Right cardiac atrium (tissue), 5 donors: ENCODE data around the gene ERMP1. TPM values are rescaled to one million over a fixed set of nuclear protein-coding genes. Genes with fewer than 3 reads are reported as not detected.
"Not testable (repeated sequence)": the region's sequence is repeated elsewhere in the genome, so short reads cannot be mapped to it uniquely, and the experiment has no call there.

ENCODE experiments used
- ATAC-seq, 2 donors: fragments of 200-7000 bp; cut with Tn5 transposase; one replicate each; pipeline versions ENCODE4 v1.8.0 to v1.9.1; 2020; ENCODE audit warnings: moderate library complexity in 2 of 2, mild to moderate bottlenecking in 1 of 2
- DNase-seq, 3 donors: peaks; one replicate each; pipeline ENCODE4 v3.0.0-alpha.2; 2020
- H3K27ac ChIP-seq: one replicate; pipeline ENCODE4 v1.5.1; 2013; ENCODE audit warnings: mild to moderate bottlenecking, low read length, control low read depth, moderate library complexity
- H3K27me3 ChIP-seq: one replicate; pipeline ENCODE4 v1.6.1; 2013; ENCODE audit not compliant: control insufficient read depth, insufficient read depth
- H3K4me1 ChIP-seq: one replicate; pipeline ENCODE4 v1.6.1; 2013; ENCODE audit warnings: low read length; ENCODE audit not compliant: control insufficient read depth, insufficient read depth
- H3K4me3 ChIP-seq: one replicate; pipeline ENCODE4 v1.5.1; 2013; ENCODE audit warnings: low read length, control low read depth
- H3K9me3 ChIP-seq: one replicate; pipeline ENCODE4 v1.6.1; 2013; ENCODE audit warnings: low read length; ENCODE audit not compliant: control insufficient read depth
- whole genome bisulfite sequencing: extraction: QIAGEN DNeasy Blood & Tissue Kit; methylation state at CpG from one replicate; pipeline ENCODE4 v1.1.7; 2013; 5-methylcytosine and 5-hydroxymethylcytosine counted together
- intact Hi-C, 4 donors: fragments of 100-400 bp; cut with DNase I; formaldehyde crosslinking; loops; one replicate each; pipeline versions ENCODE4 v1.11.0 to v1.14.0; 2022 to 2023
- polyA plus RNA-seq: library from polyadenylated mRNA; stranded (reverse); fragments of 200-250 nt; gene quantifications from one replicate; pipeline ENCODE4 v1.2.3, GENCODE V29; 2013
- total RNA-seq, 4 donors: library from RNA; stranded (reverse); fragmentation: NEBNext Ultra II Directional; extraction: Animal tissue kit (Norgen Biotek cat#: 25700); gene quantifications; one replicate each; pipeline ENCODE4 v1.2.1, GENCODE V29; 2021
- donor health status: healthy with polysubstance abuse.
- donor health status: DM: no; HTN: yes; CAD: no.
- donor health status: DM: no; HTN: no; CAD: no.
- donor health status: DM: no; HTN: yes; CAD: no; lungs with severe emphysema.
- donor health status: DM: yes; HTN: yes; CAD: no.

ERMP1 gene
- total and polyA plus RNA-seq, 5 donors: 8.6 to 26.8 (median 20.9) TPM

DNA sequence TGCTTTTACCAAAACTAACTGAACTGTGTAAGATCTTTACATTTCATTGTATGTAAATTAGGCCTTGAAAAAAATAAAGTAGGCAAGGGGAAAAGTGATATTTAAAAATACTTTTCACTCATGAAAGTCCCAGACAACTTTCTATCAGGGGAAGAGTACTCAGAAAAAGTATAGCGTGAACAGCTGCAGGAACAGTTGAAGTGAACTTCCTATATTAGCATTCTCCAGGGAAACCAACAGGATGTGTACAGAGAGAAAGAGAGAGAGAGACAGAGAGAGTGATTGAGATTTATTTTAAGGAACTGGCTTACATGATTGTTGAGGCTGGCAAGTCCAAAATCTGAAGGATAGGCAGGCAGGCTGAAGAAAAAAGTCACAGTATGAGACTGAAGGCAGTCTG lies 42.0 kb downstream of the ERMP1 start:
- Histone ChIP-seq H3K4me1 (peaks cover 5% of the 10 kb centered on the region), H3K27ac (no peak overlapping the region), H3K4me3 (no peak overlapping the region), H3K9me3 (no peaks in the 10 kb centered on the region), H3K27me3 (no peaks in the 10 kb centered on the region)
- ATAC-seq (no peak), DNase-seq (no peak)
- intact Hi-C loops: no loop called here
- 49% methylated on average over 1 of the region's 1 CpG for WGBS

DNA sequence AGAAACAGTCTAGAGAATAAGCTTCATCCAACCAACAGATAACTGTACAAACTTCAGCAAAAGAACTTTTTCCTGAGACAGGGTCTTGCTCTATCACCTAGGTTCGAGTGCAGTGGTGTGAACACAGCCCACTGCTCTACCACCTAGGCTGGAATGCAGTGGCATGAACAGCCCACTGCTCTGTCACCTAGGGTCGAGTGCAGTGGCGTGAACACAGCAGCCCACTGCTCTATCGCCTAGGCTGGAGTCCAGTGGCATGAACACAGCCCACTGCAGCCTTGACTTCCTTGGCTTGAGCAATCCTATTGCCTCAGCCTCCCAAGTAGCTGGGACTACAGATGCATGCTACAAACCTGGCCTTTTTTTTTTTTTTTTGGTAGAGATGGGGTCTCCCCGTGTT lies 43.4 kb downstream of the ERMP1 start:
- no peak overlapping the region for H3K27ac ChIP-seq
- no peaks in the 10 kb centered on the region for H3K9me3 ChIP-seq
- no peak overlapping the region for H3K4me3 ChIP-seq
- H3K27me3 ChIP-seq: no peaks in the 10 kb centered on the region
- WGBS: 91% methylated on average over 5 of the region's 5 CpGs
- no peak for ATAC-seq
- H3K4me1 ChIP-seq: peaks cover 5% of the 10 kb centered on the region
- no peak for DNase-seq
- intact Hi-C loops: no loop called here

DNA sequence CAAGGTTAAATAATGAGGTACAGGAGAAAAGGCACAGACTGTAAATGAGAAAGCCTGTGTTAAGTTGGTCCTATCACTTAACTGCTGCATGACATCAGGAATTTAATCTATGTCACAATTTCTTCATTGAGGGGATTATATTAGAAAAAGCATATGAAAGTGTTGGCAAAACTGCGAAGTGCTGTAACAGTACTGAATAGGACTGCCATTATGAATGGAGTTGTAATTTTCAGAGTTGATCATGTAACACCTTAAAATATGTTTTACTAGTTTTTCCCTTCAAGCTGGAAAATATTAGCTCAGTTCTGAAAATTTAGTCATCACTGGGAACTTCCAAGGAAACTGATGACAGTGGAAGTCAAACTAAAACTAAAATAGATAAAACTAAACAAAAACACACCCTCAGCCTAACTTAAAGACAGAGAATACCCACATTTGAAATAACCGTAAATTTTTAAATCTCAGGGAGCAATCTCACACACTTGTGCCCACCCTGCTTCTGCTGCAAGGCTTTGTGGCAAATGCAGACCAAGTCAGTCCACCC lies 45.1 kb downstream of the ERMP1 start:
- peaks cover 5% of the 10 kb centered on the region for H3K4me1 ChIP-seq
- intact Hi-C loops: no loop called here
- DNase-seq (no peak), ATAC-seq (no peak)
- H3K4me3 ChIP-seq: no peak overlapping the region
- H3K9me3 ChIP-seq: no peaks in the 10 kb centered on the region
- H3K27ac ChIP-seq: no peak overlapping the region
- 90% methylated on average over 2 of the region's 2 CpGs for WGBS
- H3K27me3 ChIP-seq: no peaks in the 10 kb centered on the region

DNA sequence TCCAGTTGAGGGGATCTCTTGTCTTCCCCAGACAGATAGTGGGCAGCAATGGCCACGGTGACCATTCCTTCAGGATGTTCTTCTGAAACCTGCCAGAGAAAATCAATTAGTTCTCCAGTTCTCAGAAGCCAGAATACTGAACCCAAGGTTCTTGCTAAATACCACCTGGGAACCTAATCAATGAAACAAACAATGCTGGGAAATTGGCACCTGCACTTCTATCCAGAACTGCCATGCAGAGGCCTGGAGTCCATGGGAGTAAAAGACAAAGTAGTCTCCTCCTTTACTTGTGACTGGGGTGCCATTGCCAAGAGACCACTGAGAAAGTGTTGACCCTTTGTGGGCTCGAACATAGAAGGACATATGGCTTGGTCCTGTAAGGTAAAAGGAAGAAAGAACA lies 45.7 kb downstream of the ERMP1 start:
- no peaks in the 10 kb centered on the region for H3K9me3 ChIP-seq
- ATAC-seq (no peak), DNase-seq (no peak)
- WGBS: 99% methylated on average over 2 of the region's 2 CpGs
- intact Hi-C loops: no loop called here
- peaks cover 5% of the 10 kb centered on the region for H3K4me1 ChIP-seq
- H3K27ac ChIP-seq: no peak overlapping the region
- no peak overlapping the region for H3K4me3 ChIP-seq
- H3K27me3 ChIP-seq: no peaks in the 10 kb centered on the region

DNA sequence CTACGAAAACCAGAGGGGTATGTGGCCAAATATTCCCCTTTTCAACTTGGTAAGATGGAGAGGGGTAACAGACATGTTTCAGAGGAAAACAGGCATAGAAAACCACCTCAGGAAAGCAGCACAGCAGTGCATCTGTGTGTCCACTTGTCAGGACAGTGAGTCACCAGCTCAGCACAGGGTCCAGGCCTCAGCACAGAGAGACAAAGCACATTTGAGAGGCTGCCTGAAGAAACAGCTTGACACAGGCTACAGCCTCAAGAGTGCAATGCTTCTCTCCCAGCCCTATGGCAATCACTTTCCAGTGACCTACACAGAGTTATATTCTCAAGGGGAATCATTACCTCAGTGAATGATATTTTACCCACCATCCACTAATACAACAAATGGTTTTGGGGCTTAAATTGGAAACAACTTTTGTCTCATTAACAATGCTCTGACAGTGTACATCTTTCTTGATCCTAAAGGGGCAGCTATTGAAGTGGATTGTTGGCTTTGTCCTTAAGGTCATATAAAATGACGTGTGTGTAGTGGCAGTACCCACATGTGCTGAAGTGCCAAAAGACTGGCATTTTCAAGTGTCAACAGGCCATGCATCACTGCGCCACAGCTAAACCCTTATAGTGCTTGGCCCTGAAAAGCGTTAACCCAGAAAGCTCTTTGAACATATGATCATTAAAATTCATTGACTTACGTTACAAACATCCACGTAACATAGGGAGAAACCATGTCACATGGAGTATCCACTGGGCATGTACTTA lies 46.4 kb downstream of the ERMP1 start:
- peak overlapping the region; percentile 23 for H3K27ac ChIP-seq
- no peaks in the 10 kb centered on the region for H3K27me3 ChIP-seq
- 88% methylated on average over 6 of the region's 6 CpGs for WGBS
- intact Hi-C loops: no loop called here
- DNase-seq (no peak), ATAC-seq (peak; percentile 43 to 70)
- H3K4me1 ChIP-seq: peaks cover 3% of the 10 kb centered on the region
- H3K4me3 ChIP-seq: no peak overlapping the region
- no peaks in the 10 kb centered on the region for H3K9me3 ChIP-seq

DNA sequence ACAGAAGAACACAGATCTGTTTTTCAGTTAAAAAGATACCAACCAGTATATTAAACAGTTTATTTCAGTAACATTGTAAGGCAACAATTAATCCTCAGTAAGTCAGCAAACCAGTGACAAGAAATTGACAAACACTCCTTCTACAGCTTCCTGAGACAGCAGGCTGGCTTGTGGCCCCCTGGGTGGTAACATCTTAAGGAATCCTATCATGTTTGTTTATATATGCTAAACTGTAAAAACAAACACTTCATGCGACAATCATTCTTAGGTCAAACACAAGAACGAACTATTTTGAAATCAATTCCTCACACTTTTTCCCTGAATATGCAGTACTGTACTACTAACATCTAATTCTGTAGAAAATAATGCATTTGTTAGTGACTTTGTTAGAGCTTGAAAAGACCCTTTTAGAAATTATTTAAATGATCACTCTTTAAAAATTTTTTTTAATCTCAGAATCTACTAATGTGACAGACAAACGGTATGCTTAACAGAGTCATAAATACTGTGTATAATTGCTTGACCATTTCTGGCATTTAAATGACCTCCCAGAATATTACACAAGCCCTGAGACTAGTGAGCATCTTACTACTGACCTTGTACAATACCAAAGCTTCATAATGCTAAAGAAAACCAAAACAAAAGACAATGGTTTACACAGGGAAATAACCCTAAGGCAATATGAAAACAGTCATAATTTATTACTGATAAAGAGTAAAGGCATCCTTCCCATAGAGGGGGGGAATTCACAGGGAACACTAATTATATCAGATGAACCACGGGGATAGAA lies 48.2 kb downstream of the ERMP1 start:
- 75% methylated on average over 4 of the region's 4 CpGs for WGBS
- Histone ChIP-seq H3K4me1 (peaks cover 3% of the 10 kb centered on the region), H3K27me3 (no peaks in the 10 kb centered on the region), H3K27ac (no peak overlapping the region), H3K4me3 (no peak overlapping the region), H3K9me3 (no peaks in the 10 kb centered on the region)
- intact Hi-C loops: no loop called here
- peak in 1 of 2 donors; percentile 16 for ATAC-seq
- no peak for DNase-seq

DNA sequence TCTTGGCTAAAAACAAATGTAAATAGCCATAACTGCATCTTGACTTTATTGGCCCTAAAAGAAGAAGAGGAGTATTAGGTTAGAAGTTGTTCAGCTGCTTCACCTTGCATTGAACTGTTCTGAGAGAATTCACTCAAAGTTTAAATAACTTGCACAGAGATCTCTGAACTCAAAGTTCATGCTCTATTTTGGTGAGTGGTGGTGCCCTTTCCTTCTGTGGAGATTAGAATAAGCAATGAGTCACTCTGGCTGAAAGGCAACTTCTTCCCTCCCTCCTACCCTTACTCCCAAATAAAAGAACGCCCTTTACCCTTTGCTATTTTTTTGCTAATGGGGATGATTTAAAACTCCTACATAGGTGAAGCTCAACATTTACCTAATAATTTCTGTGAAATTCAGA lies 48.9 kb downstream of the ERMP1 start:
- WGBS: 89% methylated on average over 1 of the region's 1 CpG
- peaks cover 3% of the 10 kb centered on the region for H3K4me1 ChIP-seq
- peak in 1 of 2 donors; percentile 58 for ATAC-seq
- H3K9me3 ChIP-seq: no peaks in the 10 kb centered on the region
- intact Hi-C loops: no loop called here
- DNase-seq: no peak
- H3K4me3 ChIP-seq: no peak overlapping the region
- H3K27me3 ChIP-seq: no peaks in the 10 kb centered on the region
- no peak overlapping the region for H3K27ac ChIP-seq

DNA sequence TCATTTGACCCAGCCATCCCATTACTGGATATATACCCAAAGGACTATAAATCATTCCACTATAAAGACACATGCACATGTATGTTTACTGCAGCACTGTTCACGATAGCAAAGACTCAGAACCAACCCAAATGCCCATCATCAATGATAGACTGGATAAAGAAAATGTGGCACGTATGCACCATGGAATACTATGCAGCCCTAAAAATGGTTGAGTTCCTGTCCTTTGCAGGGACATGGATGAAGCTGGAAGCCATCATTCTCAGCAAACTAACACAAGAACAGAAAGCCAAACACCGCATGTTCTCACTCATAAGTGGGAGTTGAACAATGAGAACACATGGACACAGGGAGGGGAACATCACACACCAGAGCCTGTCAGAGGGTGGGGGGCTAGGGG lies 49.5 kb downstream of the ERMP1 start:
- ATAC-seq, H3K27ac ChIP-seq, H3K4me3 ChIP-seq, DNase-seq, H3K27me3 ChIP-seq, H3K9me3 ChIP-seq, H3K4me1 ChIP-seq, intact Hi-C loops: not testable (repeated sequence)
- WGBS: over 99% methylated on average over 3 of the region's 3 CpGs

DNA sequence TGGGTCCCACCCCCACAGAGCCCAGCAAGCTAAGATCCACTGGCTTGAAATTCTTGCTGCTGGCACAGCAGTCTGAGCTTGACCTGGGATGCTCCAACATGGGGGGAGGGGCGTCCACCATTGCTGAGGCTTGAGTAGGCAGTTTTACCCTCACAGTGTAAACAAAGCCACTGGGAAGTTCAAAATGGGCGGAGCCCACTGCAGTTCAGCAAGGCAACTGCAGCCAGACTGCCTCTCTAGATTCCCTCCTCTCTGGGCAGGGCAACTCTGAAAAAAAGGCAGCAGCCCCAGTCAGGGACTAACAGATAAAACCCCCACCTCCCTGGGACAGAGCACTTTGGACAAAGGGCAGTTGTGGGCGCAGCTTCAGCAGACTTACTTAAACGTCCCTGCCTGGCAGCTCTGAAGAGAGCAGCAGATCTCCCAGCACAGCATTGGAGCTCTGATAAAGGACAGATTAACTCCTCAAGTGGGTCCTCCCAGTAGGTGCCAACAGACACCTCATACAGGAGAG lies 53.2 kb downstream of the ERMP1 start:
- H3K27ac ChIP-seq, H3K4me3 ChIP-seq, H3K27me3 ChIP-seq, H3K4me1 ChIP-seq, H3K9me3 ChIP-seq, intact Hi-C loops: not testable (repeated sequence)
- peak in 1 of 2 donors; percentile 50 for ATAC-seq
- 88% methylated on average over 4 of the region's 4 CpGs for WGBS
- DNase-seq: peak in 1 of 3 donors; percentile 13

DNA sequence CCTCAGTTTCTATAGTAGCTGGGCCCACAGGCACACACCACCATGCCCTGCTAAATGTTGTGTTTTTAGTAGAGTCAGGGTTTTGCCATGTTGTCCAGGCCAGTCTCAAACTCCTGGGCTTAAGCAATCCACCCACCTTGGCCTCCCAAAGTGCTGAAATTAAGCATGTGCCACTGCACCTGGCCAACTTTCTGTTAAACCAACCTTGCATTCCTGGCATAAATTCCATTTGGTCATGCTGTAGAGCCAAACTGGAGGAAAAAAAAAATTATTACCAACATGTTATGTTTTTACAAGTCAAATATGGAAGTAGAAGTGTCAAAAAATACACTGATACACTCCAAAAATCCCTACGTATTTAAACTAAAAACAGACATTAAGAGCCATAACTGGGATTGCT lies 54.1 kb downstream of the ERMP1 start:
- Histone ChIP-seq H3K27ac (no peak overlapping the region), H3K9me3 (no peaks in the 10 kb centered on the region), H3K27me3 (no peaks in the 10 kb centered on the region), H3K4me1 (no peaks in the 10 kb centered on the region), H3K4me3 (no peak overlapping the region)
- WGBS: 99% methylated on average over 1 of the region's 1 CpG
- no peak for ATAC-seq
- DNase-seq: no peak
- intact Hi-C loops: no loop called here

DNA sequence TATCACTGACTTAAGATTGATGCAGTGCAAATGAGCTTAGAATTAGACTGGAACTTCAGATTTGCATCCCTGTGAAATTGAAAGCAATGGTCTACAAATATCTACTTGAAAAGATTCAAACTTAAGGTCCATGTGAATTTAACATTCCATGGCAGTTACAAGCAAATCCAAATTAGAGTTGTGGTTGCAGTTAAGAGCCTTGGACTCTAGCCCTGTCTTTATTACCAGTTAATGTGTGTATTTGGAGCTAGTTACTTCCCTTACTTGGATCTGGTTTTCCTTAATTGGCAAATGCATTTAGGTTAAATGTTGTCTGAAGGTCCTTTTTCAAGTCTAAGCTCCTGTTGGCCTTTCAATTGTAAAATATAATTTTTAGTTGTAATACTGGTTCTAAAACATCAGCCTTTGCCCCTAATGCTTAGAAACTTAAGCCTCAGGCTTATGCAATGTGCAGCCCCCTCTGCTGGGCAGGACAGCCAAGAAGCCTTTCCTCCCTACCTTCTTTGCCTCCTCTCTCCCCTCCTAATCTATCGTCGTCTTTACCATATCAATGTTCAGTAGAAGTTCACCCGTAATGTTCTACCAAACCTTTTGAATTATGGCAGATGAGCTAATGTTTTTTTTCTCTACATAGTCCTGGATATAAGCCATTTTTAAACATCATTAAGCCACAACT lies 59.5 kb downstream of the ERMP1 start:
- no peak for ATAC-seq
- whole genome bisulfite sequencing: 84% methylated on average over 3 of the region's 3 CpGs
- Histone ChIP-seq H3K27me3 (no peaks in the 10 kb centered on the region), H3K4me3 (no peak overlapping the region), H3K9me3 (no peaks in the 10 kb centered on the region), H3K27ac (no peak overlapping the region), H3K4me1 (no peaks in the 10 kb centered on the region)
- intact Hi-C loops: no loop called here
- DNase-seq: no peak
